K562 (cell line): ENCODE results near the gene ACBD4. TPM values are rescaled to one million over a fixed set of nuclear protein-coding genes. Genes with fewer than 3 reads are reported as not detected.

Source experiments
- BRF1 ChIP-seq: IDR thresholded peaks from 3 replicates; pipeline ENCODE4 v1.6.1; 2011; ENCODE audit warnings: borderline replicate concordance, mild to moderate bottlenecking; ENCODE audit not compliant: insufficient read length; ENCODE audit errors: extremely low read depth
- DMBX1 ChIP-seq: fragments of 250-450 bp; sonication (Bioruptor Pico); IDR thresholded peaks from 2 replicates; pipeline ENCODE4 v1.8.0; 2022; ENCODE audit warnings: inconsistent platforms, mild to moderate bottlenecking, moderate library complexity, borderline replicate concordance
- HDAC2 ChIP-seq: fragments of 450-650 bp; IDR thresholded peaks from 2 replicates; pipeline ENCODE4 v1.6.1; 2016; ENCODE audit warnings: mild to moderate bottlenecking
- HNRNPK ChIP-seq: fragments of 200-400 bp; formaldehyde crosslinking; IDR thresholded peaks from one replicate; pipeline ENCODE4 v1.6.1; 2018; ENCODE audit warnings: mild to moderate bottlenecking, low read depth, low read length; ENCODE audit not compliant: poor library complexity, severe bottlenecking
- PHF20 ChIP-seq: fragments of 450-650 bp; IDR thresholded peaks from 2 replicates; pipeline ENCODE4 v1.6.1; 2018; ENCODE audit not compliant: partially characterized antibody
- SUPT5H ChIP-seq: fragments of 450-650 bp; IDR thresholded peaks from 2 replicates; pipeline ENCODE4 v1.6.1; 2016
- ZNF707 ChIP-seq: fragments of 250-450 bp; sonication (Bioruptor Pico); conservative IDR thresholded peaks from 2 replicates; pipeline ENCODE4 v1.8.0; 2022; ENCODE audit warnings: inconsistent platforms, mild to moderate bottlenecking, moderate library complexity
- ZNF79 ChIP-seq: fragments of 250-450 bp; sonication (Bioruptor Pico); IDR thresholded peaks from 2 replicates; pipeline ENCODE4 v1.4.0; 2020; ENCODE audit warnings: low read depth, mild to moderate bottlenecking, moderate library complexity
- polyA plus RNA-seq, 8 experiments: library from polyadenylated mRNA; depleted of rRNA in 4 of 8; stranded (reverse) in 5 of 8; unstranded in 3 of 8; fragments of >200 nt; fragmentation: Nextera tagmentation in 2 of 8; fragmentation: Illumina TruSeq in 1 of 8; extraction: Ambion mirVana in 2 of 8; extraction: Trizol in 1 of 8; gene quantifications; 2 replicates each; pipeline versions ENCODE4 v1.2.1 to v1.2.3, GENCODE V29; 2011 to 2014; ENCODE audit warnings: inconsistent platforms in 1 of 8, missing spikeins in 1 of 8
- total RNA-seq, 7 experiments: library from RNA; depleted of rRNA in 6 of 7; stranded (reverse); fragments of >200 nt in 6 of 7; fragmentation: Illumina TruSeq in 2 of 7; extraction: Trizol in 2 of 7; gene quantifications; 2 replicates each; pipeline versions ENCODE4 v1.2.1 to v1.2.3, GENCODE V29; 2011 to 2021; ENCODE audit warnings: low replicate concordance in 1 of 7
- TF ChIP-seq, protein P1 (sequence below), 2 experiments: IDR thresholded peaks; 2 replicates each; pipeline ENCODE4 v1.6.1; 2012; ENCODE audit warnings: improper control_type of control experiment in 2 of 2, low read depth in 2 of 2, low read length in 2 of 2, borderline replicate concordance in 1 of 2
- TF ChIP-seq, protein P2 (sequence below): fragments of 250-450 bp; sonication (Bioruptor Pico); IDR thresholded peaks from 2 replicates; pipeline ENCODE4 v1.9.0; 2021; ENCODE audit warnings: mild to moderate bottlenecking, inconsistent platforms
- TF ChIP-seq, protein P3 (sequence below), 2 experiments: fragments of 450-650 bp in 1 of 2; sonication (generic) in 1 of 2; formaldehyde crosslinking; conservative IDR thresholded peaks; 2 replicates each; pipeline versions ENCODE4 v1.4.0 to v1.8.1; 2020 to 2022; ENCODE audit warnings: mild to moderate bottlenecking in 1 of 2, missing genetic modification reagents in 1 of 2
- TF ChIP-seq, protein P4 (sequence below): sonication (generic); formaldehyde crosslinking; IDR thresholded peaks from 2 replicates; pipeline ENCODE4 v1.8.0; 2023; ENCODE audit warnings: missing genetic modification reagents, mild to moderate bottlenecking, borderline replicate concordance

ACBD4 gene
- total and polyA plus RNA-seq, 9 of the 15 experiments (the other 6 are each of a cell fraction or from before 2014, with no cell fraction given) = 0.14 to 6.9 (median 4.6) TPM

DNA sequence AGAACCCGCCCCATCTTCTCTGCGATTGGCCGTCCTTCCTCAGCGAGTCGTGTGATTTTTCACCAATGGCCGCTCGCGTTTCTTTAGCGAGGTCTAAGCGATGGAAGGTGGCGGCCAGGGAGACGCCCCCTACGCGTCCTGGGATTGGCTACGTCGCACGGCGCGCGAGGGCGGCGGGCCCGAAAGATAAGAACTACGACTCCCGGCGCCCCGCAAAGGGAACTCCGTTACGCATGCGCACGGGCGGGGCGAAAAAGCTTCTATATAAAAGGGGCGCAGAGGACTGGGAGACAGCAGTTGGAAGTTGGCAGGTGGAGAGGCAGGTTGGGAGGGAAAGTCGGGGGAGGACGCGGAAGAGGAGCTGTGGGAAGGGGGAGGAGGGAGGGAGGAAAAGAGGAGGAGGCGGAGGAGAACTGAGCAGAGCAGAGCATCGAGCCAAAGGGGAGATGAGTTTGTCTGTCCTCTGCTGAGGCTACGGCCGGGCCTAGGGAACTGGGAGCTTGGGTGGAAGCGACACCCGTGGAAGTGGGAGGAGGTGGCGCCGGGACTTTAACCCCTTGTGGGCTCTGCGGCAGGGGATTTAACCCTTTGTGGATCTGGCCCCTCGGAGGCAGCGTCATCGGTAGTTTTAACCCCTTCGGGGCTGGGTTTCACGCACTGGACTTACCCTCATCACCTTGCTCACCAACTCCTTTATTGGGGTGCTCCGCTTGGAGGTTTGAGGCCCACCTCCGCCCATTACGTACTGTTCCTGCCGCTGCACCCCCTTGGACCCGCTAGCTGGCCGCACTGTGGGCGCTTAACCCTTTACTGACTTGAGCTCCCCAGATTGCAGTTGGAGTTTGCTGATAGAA is 12.9 kb downstream of the ACBD4 start, which contains the start of gene HEXIM1 (continued):
- TF ChIP-seq, protein P1, sequence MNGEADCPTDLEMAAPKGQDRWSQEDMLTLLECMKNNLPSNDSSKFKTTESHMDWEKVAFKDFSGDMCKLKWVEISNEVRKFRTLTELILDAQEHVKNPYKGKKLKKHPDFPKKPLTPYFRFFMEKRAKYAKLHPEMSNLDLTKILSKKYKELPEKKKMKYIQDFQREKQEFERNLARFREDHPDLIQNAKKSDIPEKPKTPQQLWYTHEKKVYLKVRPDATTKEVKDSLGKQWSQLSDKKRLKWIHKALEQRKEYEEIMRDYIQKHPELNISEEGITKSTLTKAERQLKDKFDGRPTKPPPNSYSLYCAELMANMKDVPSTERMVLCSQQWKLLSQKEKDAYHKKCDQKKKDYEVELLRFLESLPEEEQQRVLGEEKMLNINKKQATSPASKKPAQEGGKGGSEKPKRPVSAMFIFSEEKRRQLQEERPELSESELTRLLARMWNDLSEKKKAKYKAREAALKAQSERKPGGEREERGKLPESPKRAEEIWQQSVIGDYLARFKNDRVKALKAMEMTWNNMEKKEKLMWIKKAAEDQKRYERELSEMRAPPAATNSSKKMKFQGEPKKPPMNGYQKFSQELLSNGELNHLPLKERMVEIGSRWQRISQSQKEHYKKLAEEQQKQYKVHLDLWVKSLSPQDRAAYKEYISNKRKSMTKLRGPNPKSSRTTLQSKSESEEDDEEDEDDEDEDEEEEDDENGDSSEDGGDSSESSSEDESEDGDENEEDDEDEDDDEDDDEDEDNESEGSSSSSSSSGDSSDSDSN (IDR thresholded peaks at IDR 0.05; ENCODE audit: borderline replicate concordance in 1 of 2, low read depth in 2 of 2, low read length in 2 of 2) = no peak
- TF ChIP-seq, protein P2, sequence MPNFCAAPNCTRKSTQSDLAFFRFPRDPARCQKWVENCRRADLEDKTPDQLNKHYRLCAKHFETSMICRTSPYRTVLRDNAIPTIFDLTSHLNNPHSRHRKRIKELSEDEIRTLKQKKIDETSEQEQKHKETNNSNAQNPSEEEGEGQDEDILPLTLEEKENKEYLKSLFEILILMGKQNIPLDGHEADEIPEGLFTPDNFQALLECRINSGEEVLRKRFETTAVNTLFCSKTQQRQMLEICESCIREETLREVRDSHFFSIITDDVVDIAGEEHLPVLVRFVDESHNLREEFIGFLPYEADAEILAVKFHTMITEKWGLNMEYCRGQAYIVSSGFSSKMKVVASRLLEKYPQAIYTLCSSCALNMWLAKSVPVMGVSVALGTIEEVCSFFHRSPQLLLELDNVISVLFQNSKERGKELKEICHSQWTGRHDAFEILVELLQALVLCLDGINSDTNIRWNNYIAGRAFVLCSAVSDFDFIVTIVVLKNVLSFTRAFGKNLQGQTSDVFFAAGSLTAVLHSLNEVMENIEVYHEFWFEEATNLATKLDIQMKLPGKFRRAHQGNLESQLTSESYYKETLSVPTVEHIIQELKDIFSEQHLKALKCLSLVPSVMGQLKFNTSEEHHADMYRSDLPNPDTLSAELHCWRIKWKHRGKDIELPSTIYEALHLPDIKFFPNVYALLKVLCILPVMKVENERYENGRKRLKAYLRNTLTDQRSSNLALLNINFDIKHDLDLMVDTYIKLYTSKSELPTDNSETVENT = peak; percentile 97
- TF ChIP-seq SUPT5H (peak; percentile 100), HDAC2 (peak; percentile 93), HNRNPK (peak; percentile 67), ZNF79 (CRISPR knock-in tag) (no peak), BRF1 (no peak), DMBX1 (CRISPR knock-in tag) (peak; percentile 45; the same call in 1 of the 2 replicates), PHF20 (peak; percentile 74), ZNF707 (CRISPR knock-in tag) (no peak)
- TF ChIP-seq, protein P3, sequence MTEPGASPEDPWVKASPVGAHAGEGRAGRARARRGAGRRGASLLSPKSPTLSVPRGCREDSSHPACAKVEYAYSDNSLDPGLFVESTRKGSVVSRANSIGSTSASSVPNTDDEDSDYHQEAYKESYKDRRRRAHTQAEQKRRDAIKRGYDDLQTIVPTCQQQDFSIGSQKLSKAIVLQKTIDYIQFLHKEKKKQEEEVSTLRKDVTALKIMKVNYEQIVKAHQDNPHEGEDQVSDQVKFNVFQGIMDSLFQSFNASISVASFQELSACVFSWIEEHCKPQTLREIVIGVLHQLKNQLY (CRISPR knock-in tag; conservative IDR thresholded peaks at IDR 0.05) = peak in 1 of 2 experiments; percentile 94; a peak in 2 of 4 replicates
- TF ChIP-seq, protein P4, sequence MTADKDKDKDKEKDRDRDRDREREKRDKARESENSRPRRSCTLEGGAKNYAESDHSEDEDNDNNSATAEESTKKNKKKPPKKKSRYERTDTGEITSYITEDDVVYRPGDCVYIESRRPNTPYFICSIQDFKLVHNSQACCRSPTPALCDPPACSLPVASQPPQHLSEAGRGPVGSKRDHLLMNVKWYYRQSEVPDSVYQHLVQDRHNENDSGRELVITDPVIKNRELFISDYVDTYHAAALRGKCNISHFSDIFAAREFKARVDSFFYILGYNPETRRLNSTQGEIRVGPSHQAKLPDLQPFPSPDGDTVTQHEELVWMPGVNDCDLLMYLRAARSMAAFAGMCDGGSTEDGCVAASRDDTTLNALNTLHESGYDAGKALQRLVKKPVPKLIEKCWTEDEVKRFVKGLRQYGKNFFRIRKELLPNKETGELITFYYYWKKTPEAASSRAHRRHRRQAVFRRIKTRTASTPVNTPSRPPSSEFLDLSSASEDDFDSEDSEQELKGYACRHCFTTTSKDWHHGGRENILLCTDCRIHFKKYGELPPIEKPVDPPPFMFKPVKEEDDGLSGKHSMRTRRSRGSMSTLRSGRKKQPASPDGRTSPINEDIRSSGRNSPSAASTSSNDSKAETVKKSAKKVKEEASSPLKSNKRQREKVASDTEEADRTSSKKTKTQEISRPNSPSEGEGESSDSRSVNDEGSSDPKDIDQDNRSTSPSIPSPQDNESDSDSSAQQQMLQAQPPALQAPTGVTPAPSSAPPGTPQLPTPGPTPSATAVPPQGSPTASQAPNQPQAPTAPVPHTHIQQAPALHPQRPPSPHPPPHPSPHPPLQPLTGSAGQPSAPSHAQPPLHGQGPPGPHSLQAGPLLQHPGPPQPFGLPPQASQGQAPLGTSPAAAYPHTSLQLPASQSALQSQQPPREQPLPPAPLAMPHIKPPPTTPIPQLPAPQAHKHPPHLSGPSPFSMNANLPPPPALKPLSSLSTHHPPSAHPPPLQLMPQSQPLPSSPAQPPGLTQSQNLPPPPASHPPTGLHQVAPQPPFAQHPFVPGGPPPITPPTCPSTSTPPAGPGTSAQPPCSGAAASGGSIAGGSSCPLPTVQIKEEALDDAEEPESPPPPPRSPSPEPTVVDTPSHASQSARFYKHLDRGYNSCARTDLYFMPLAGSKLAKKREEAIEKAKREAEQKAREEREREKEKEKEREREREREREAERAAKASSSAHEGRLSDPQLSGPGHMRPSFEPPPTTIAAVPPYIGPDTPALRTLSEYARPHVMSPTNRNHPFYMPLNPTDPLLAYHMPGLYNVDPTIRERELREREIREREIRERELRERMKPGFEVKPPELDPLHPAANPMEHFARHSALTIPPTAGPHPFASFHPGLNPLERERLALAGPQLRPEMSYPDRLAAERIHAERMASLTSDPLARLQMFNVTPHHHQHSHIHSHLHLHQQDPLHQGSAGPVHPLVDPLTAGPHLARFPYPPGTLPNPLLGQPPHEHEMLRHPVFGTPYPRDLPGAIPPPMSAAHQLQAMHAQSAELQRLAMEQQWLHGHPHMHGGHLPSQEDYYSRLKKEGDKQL (CRISPR knock-in tag) = no peak; the same call in 1 of the 2 replicates
